HG03060 (cell line): ENCODE measurements around the gene PDZD4.

Experiments used
- ATAC-seq: cut with Tn5 transposase; IDR thresholded peaks from one replicate; pipeline ENCODE4 v1.9.1; 2021; ENCODE audit warnings: low read depth, moderate number of reproducible peaks; ENCODE audit not compliant: unreplicated experiment

Gene PDZD4

DNA sequence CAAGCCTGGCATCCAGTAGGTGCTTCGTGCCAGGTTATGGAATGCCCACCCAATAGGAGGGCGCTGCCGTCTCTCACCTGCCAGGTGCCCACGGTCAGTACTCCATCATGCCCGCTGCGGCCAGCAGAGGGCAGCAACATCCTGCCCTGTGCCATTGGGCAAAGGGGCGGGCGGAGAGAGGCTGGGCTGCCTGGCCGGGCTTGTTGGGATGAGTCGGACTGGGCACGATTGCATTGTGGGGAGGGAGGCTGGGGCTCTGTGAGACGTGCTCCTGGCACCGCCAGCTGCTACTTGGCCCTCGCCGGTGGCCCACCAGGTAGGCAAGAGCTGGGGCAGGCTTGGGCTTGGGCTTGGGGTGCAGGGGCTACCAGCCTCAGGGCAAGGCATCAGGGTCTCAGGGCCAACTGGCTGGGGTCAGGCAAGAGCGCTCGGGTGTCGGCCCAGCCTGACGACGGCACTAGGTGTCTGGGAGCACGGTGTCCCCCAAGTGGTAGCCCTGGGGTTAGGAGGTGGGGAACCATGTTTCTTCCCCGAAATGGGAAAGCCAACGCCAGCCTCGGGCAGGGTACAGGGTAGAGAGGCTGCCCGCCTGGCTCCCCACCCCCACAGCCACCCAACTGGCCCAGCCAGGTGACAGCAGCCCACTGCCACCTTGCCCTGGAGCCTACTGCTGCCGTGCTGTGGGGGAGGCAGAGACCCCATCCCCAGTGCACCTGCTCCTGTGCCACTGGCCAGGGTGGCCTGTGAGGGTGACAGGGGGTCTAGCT, 66.2 kb downstream of the PDZD4 start, which contains the start of gene PLXNB3:
PLXNB3 (plus strand) TSS at position 261 of the 767 bp plus-strand sequence. CDS start 1,287 bp downstream, outside the sequence.
- ATAC-seq: no peak

DNA sequence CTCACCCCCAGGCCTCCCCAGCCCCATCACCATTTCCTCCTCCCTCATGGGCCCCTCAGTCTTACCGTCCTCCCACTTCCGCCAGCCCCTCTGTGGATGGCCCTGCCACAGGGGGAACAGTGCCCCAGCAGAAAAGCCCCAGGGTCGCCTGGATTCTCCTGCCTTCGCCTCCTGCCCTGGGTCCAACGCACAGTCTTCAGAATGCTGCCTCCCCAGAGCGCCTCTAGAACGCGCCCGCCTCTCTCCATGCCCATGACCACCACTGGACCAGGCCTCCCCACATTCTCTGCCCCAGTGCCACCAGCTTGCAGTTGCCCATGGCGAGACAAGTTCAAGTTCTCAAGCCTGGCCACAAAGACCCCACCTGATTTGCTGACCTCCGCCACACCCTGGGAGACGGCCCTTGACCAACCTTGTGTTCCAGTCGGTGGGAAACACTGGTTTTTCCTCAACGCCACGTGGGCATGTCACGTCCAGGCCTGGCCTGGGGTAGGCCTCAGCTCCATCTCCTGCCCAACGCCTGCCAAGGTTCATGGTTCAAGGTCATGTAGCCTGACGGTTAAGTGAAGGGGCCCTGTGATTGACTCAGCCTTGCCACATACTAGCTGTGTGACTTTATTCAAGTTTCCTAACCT, 66.9 kb downstream of the PDZD4 start:
- no peak for ATAC-seq

- no peak for ATAC-seq
These were observed 67.6 kb downstream of the PDZD4 start for GRCh38 chrX:153762626-153763173.

DNA sequence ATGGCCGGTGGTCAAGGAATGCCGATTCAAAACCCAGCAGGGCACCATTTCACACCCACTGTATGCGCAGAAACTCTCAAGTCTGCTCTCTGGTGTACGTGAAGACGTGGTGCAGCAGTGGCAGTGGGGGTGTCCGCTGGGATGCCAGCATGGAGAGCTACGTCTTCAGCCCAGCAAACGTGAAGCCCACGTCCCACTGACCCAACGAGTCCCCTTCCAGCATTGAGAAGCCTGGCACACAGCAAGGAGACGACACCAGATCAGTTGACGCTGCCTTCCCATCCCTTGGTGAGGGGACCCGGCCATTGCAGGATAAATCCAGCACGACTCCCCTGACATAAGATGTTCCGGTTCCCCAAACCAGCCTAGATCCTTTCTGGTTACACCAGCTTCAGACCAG, 68.5 kb downstream of the PDZD4 start:
- ATAC-seq: no peak

DNA sequence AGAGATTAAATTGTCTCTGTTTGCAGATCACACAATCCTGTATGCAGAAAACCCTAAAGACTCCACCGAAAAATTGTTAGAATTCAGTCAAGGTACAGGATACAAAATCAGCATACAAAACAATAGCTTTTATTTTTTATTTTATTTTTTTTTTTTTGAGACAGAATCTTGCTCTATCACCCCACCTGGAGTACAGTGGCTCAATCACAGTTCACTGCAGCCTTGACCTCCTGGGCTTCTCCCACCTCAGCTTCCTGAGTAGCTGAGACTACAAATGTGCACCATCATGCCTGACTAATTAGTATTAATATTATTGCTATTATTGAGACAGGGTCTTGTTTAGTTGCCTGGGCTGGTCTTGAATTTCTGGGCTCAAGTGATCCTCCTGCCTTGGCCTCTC, 75.2 kb downstream of the PDZD4 start:
- ATAC-seq: no peak
